CD14-positive monocyte (primary cell): ENCODE results near the gene CCNL1. TPM values are rescaled to one million over a fixed set of nuclear protein-coding genes. Genes with fewer than 3 reads are reported as not detected.

Experiments used
- DNase-seq, 3 donors: peaks; one replicate each; pipeline ENCODE4 v3.0.0-alpha.2; 2011 to 2022
- H2AFZ ChIP-seq: 2 replicates; pipeline ENCODE4 v1.6.0; 2012; ENCODE audit warnings: mild to moderate bottlenecking, low read depth, low read length, inconsistent platforms; ENCODE audit not compliant: insufficient read depth, poor library complexity, severe bottlenecking
- H3K27ac ChIP-seq, 2 donors: 1 replicate in 1 of 2; 2 replicates in 1 of 2; pipeline ENCODE4 v1.5.1; 2012 to 2013; ENCODE audit warnings: low read length in 2 of 2, control low read depth in 1 of 2, inconsistent platforms in 1 of 2, low read depth in 1 of 2, mild to moderate bottlenecking in 1 of 2
- H3K27me3 ChIP-seq, 2 donors: one replicate each; pipeline versions ENCODE4 v1.6.0 to v1.6.1; 2011 to 2013; ENCODE audit warnings: low read length in 2 of 2; ENCODE audit not compliant: control insufficient read depth in 2 of 2, insufficient read depth in 2 of 2
- H3K36me3 ChIP-seq, 2 donors: replicated peaks in 1 of 2; 1 replicate in 1 of 2; 2 replicates in 1 of 2; pipeline versions ENCODE4 v1.5.1 to v1.6.1; 2012 to 2013; ENCODE audit warnings: low read length in 2 of 2, control low read depth in 1 of 2, inconsistent platforms in 1 of 2, mild to moderate bottlenecking in 1 of 2; ENCODE audit not compliant: insufficient read depth in 2 of 2, control insufficient read depth in 1 of 2
- H3K4me1 ChIP-seq, 2 donors: 1 replicate in 1 of 2; 2 replicates in 1 of 2; pipeline versions ENCODE4 v1.5.1 to v1.6.1; 2012 to 2013; ENCODE audit warnings: low read length in 2 of 2, control low read depth in 1 of 2, inconsistent platforms in 1 of 2, mild to moderate bottlenecking in 1 of 2, moderate library complexity in 1 of 2; ENCODE audit not compliant: insufficient read depth in 2 of 2, control insufficient read depth in 1 of 2
- H3K4me2 ChIP-seq: replicated peaks from 2 replicates; pipeline ENCODE3; 2012; ENCODE audit warnings: low read length, moderate library complexity, mild to moderate bottlenecking; ENCODE audit not compliant: poor library complexity, severe bottlenecking; ENCODE audit errors: extremely low read depth
- H3K4me3 ChIP-seq, 3 experiments: fragments of 200-600 bp in 1 of 3; sonication (generic) in 1 of 3; replicated peaks in 1 of 3; 1 replicate in 2 of 3; 2 replicates in 1 of 3; pipeline ENCODE4 v1.5.1; 2011 to 2013; ENCODE audit warnings: low read length in 3 of 3, mild to moderate bottlenecking in 3 of 3, control low read depth in 2 of 3, low read depth in 2 of 3, inconsistent platforms in 1 of 3, moderate library complexity in 1 of 3
- H3K79me2 ChIP-seq: 2 replicates; pipeline ENCODE4 v1.6.0; 2012; ENCODE audit warnings: mild to moderate bottlenecking, control low read depth, inconsistent platforms, low read length, moderate library complexity; ENCODE audit not compliant: insufficient read depth
- H3K9ac ChIP-seq: 2 replicates; pipeline ENCODE4 v1.6.0; 2017; ENCODE audit warnings: low read length, mild to moderate bottlenecking; ENCODE audit not compliant: insufficient read depth, poor library complexity, severe bottlenecking
- H3K9me3 ChIP-seq, 2 donors: replicated peaks in 1 of 2; 1 replicate in 1 of 2; 2 replicates in 1 of 2; pipeline versions ENCODE4 v1.5.1 to v1.6.1; 2012 to 2013; ENCODE audit warnings: low read length in 2 of 2, control low read depth in 1 of 2; ENCODE audit not compliant: control insufficient read depth in 1 of 2, insufficient read depth in 1 of 2
- H4K20me1 ChIP-seq: 2 replicates; pipeline ENCODE4 v1.6.0; 2012; ENCODE audit warnings: mild to moderate bottlenecking, low read length, control low read depth, moderate library complexity; ENCODE audit not compliant: insufficient read depth
- H3K27ac Mint-ChIP-seq, 7 donors: one replicate each; pipeline ENCODE4 v1.8.0; 2020; ENCODE audit warnings: mild to moderate bottlenecking in 7 of 7, mixed read lengths in 7 of 7, moderate library complexity in 6 of 7, inconsistent platforms in 2 of 7
- H3K27me3 Mint-ChIP-seq, 3 donors: one replicate each; pipeline ENCODE4 v1.8.0; 2021 to 2022; ENCODE audit warnings: low read depth in 3 of 3, mild to moderate bottlenecking in 3 of 3, mixed read lengths in 3 of 3, moderate library complexity in 3 of 3, inconsistent platforms in 1 of 3
- H3K36me3 Mint-ChIP-seq, 2 donors: one replicate each; pipeline ENCODE4 v1.8.0; 2020; ENCODE audit warnings: mixed read lengths in 2 of 2, inconsistent platforms in 1 of 2, mild to moderate bottlenecking in 1 of 2
- H3K4me1 Mint-ChIP-seq: one replicate; pipeline ENCODE4 v1.8.0; 2020; ENCODE audit warnings: mild to moderate bottlenecking, mixed read lengths
- H3K4me3 Mint-ChIP-seq, 2 donors: one replicate each; pipeline ENCODE4 v1.8.0; 2020; ENCODE audit warnings: mild to moderate bottlenecking in 2 of 2, mixed read lengths in 2 of 2, moderate library complexity in 1 of 2
- H3K9me3 Mint-ChIP-seq, 7 donors: one replicate each; pipeline ENCODE4 v1.8.0; 2020 to 2022; ENCODE audit warnings: mixed read lengths in 7 of 7, mild to moderate bottlenecking in 6 of 7, moderate library complexity in 6 of 7, inconsistent platforms in 2 of 7
- WGBS: methylation state at CpG from one replicate; pipeline ENCODE4 v1.1.5; 2013; ENCODE audit warnings: missing lambda C conversion rate; ENCODE audit not compliant: insufficient coverage; 5-methylcytosine and 5-hydroxymethylcytosine counted together
- intact Hi-C, 2 donors: fragments of 100-400 bp; cut with micrococcal nuclease; formaldehyde crosslinking; loops; one replicate each; pipeline versions ENCODE4 v1.15.0 to v1.15.1; 2023
- polyA plus RNA-seq, 3 donors: library from polyadenylated mRNA; depleted of rRNA in 1 of 3; unstranded in 2 of 3; stranded (reverse) in 1 of 3; fragments of 300-500 nt in 2 of 3; fragments of >200 nt in 1 of 3; fragmentation: Illumina TruSeq in 2 of 3; gene quantifications; 1 replicate in 2 of 3; 2 replicates in 1 of 3; pipeline ENCODE4 v1.2.3, GENCODE V29; 2012 to 2021
- TF ChIP-seq, protein P1 (sequence below): fragments of 200-600 bp; IDR thresholded peaks from one replicate; pipeline ENCODE4 v1.8.0; 2022; ENCODE audit warnings: antibody characterized with exemption, mild to moderate bottlenecking

CCNL1 gene
- polyA plus RNA-seq, 3 donors: 32.0 to 751 (median 42.3) TPM

DNA sequence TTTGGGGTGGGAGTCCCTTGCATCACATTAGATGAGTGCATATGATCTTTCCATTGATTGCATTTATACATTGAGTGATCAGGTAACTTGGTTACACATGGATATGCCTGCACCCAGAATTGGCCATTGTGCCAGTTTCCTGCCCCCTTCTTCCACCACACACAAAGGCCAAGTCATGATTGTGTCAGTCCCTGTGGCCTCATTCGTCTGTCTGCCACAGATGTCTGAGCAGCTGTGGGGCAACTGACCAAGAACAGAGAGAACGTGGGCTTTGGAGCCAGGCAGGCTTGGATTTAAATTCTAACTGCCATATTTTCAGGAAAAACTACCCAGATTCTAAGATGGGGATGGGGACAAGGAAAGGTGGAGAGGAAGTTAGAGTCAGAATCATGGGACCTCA lies 27.0 kb downstream of the CCNL1 start:
- H3K27ac Mint-ChIP-seq: no peak overlapping the region
- H3K27me3 ChIP-seq: no peaks in the 10 kb centered on the region
- no peaks in the 10 kb centered on the region for H3K79me2 ChIP-seq
- TF ChIP-seq, protein P1, sequence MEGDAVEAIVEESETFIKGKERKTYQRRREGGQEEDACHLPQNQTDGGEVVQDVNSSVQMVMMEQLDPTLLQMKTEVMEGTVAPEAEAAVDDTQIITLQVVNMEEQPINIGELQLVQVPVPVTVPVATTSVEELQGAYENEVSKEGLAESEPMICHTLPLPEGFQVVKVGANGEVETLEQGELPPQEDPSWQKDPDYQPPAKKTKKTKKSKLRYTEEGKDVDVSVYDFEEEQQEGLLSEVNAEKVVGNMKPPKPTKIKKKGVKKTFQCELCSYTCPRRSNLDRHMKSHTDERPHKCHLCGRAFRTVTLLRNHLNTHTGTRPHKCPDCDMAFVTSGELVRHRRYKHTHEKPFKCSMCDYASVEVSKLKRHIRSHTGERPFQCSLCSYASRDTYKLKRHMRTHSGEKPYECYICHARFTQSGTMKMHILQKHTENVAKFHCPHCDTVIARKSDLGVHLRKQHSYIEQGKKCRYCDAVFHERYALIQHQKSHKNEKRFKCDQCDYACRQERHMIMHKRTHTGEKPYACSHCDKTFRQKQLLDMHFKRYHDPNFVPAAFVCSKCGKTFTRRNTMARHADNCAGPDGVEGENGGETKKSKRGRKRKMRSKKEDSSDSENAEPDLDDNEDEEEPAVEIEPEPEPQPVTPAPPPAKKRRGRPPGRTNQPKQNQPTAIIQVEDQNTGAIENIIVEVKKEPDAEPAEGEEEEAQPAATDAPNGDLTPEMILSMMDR: no peak
- DNase-seq: peak in 1 of 3 donors; percentile 28
- no peak overlapping the region for H3K9ac ChIP-seq
- no peak overlapping the region for H3K4me3 Mint-ChIP-seq
- no peak overlapping the region for H3K4me3 ChIP-seq
- H3K4me1 Mint-ChIP-seq: peaks cover 42% of the 10 kb centered on the region
- no peak overlapping the region for H3K27ac ChIP-seq
- H3K36me3 Mint-ChIP-seq: peaks cover 9 to 22% of the 10 kb centered on the region in 2 donors
- H3K9me3 ChIP-seq: no peaks in the 10 kb centered on the region
- H3K4me1 ChIP-seq: peaks cover 7 to 10% of the 10 kb centered on the region in 2 donors
- peaks cover 0 to 17% of the 10 kb centered on the region in 2 donors for H3K36me3 ChIP-seq
- no peaks in the 10 kb centered on the region for H3K9me3 Mint-ChIP-seq
- H2AFZ ChIP-seq: no peak overlapping the region
- intact Hi-C loops: loop anchor here (5.0 to 10.0 kb wide), 3 partner anchors 298 to 981 kb away; partner anchors contain the start of gene TIPARP (in 1 of the 2)
- peaks cover 0 to 1% (median 0%) of the 10 kb centered on the region in 3 donors for H3K27me3 Mint-ChIP-seq
- no peak overlapping the region for H3K4me2 ChIP-seq
- H4K20me1 ChIP-seq: peaks cover 12% of the 10 kb centered on the region
- 10% methylated on average over 1 of the region's 2 CpGs for WGBS

DNA sequence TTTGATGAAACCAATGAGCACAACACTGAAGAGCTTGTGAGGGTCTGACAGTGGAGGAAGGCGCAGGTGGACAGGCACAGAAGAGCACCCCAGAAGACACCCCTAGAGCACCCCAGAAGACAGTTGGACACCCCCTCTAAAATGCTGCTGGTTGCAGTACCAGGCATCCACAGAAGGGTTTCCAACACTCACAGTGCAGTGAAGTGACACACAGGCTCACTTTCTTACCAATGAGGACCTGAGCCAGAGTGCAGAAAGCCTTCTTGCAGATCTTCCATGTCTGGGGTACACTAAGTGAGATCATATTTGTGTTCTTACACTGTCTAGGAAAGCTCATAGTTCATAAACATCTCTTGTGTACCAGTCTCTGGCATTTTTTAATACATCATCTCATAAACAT lies 27.6 kb downstream of the CCNL1 start:
- Histone ChIP-seq H4K20me1 (peaks cover 12% of the 10 kb centered on the region), H3K4me3 (no peak overlapping the region), H2AFZ (no peak overlapping the region), H3K79me2 (no peaks in the 10 kb centered on the region), H3K27ac (no peak overlapping the region), H3K9me3 (no peaks in the 10 kb centered on the region), H3K36me3 (peaks cover 0 to 16% of the 10 kb centered on the region in 2 donors), H3K9ac (no peak overlapping the region), H3K27me3 (no peaks in the 10 kb centered on the region), H3K4me2 (no peak overlapping the region), H3K4me1 (peaks cover 7 to 10% of the 10 kb centered on the region in 2 donors)
- H3K4me3 Mint-ChIP-seq: no peak overlapping the region
- 100% methylated on average over 1 of the region's 1 CpG for WGBS
- intact Hi-C loops: loop anchor here (5.0 to 10.0 kb wide), 3 partner anchors 298 to 980 kb away; partner anchors contain the start of gene TIPARP (in 1 of the 2)
- no peak for DNase-seq
- TF ChIP-seq, protein P1: no peak
- H3K9me3 Mint-ChIP-seq: no peaks in the 10 kb centered on the region
- H3K27me3 Mint-ChIP-seq: peaks cover 0 to 1% (median 0%) of the 10 kb centered on the region in 3 donors
- peaks cover 9 to 21% of the 10 kb centered on the region in 2 donors for H3K36me3 Mint-ChIP-seq
- H3K4me1 Mint-ChIP-seq: peaks cover 40% of the 10 kb centered on the region
- peak overlapping the region in 2 of 7 donors; percentile 10 to 36 for H3K27ac Mint-ChIP-seq
